Measurements from ENCODE around the gene PARP1. TPM values are rescaled to one million over a fixed set of nuclear protein-coding genes. Genes with fewer than 3 reads are reported as not detected.

The PARP1 gene
- total and polyA plus RNA-seq, 2 donors from 2014 or later: 37.9 to 71.1 TPM

GRCh38 chr1:226381226-226381998, 26.5 kb downstream of the PARP1 start:
- FAIRE-seq (no peak), DNase-seq (no peak)
- H3K9me3 ChIP-seq (ENCODE audit: control insufficient read depth in 2 of 3, insufficient read depth in 1 of 3, low read length in 3 of 3): no peaks in the 10 kb centered on the region
- no peak overlapping the region for H3K4me3 ChIP-seq (ENCODE audit: low read length in 3 of 3)
- H3K27ac ChIP-seq (ENCODE audit: low read depth in 2 of 2, low read length in 2 of 2): no peak overlapping the region
- TF ChIP-seq CTCF (IDR thresholded peaks at IDR 0.05; ENCODE audit: borderline replicate concordance, extremely low read depth, insufficient read depth): no peak
- H3K9ac ChIP-seq (ENCODE audit: low read length in 3 of 3): no peak overlapping the region
- no peaks in the 10 kb centered on the region for H3K4me1 ChIP-seq (ENCODE audit: control insufficient read depth in 2 of 3, insufficient read depth in 2 of 3, low read depth in 1 of 3, low read length in 3 of 3)
- intact Hi-C loops (cut with DNase I): no loop called here
- H3K27me3 ChIP-seq (ENCODE audit: control insufficient read depth, insufficient read depth, low read length): no peaks in the 10 kb centered on the region
- peaks cover 19 to 90% (median 63%) of the 10 kb centered on the region in 3 donors for H3K36me3 ChIP-seq (ENCODE audit: control insufficient read depth in 2 of 3, insufficient read depth in 3 of 3, low read length in 3 of 3)

- Histone ChIP-seq H3K9me3 (ENCODE audit: control insufficient read depth in 2 of 3, insufficient read depth in 1 of 3, low read length in 3 of 3) (no peaks in the 10 kb centered on the region), H3K27me3 (ENCODE audit: control insufficient read depth, insufficient read depth, low read length) (no peaks in the 10 kb centered on the region), H3K36me3 (ENCODE audit: control insufficient read depth in 2 of 3, insufficient read depth in 3 of 3, low read length in 3 of 3) (peaks cover 9 to 89% (median 58%) of the 10 kb centered on the region in 3 donors), H3K4me1 (ENCODE audit: control insufficient read depth in 2 of 3, insufficient read depth in 2 of 3, low read depth in 1 of 3, low read length in 3 of 3) (no peaks in the 10 kb centered on the region), H3K27ac (ENCODE audit: low read depth in 2 of 2, low read length in 2 of 2) (no peak overlapping the region), H3K4me3 (ENCODE audit: low read length in 3 of 3) (no peak overlapping the region), H3K9ac (ENCODE audit: low read length in 3 of 3) (no peak overlapping the region)
- no peak for FAIRE-seq
- intact Hi-C loops (cut with DNase I): no loop called here
- no peak for DNase-seq
- TF ChIP-seq CTCF (IDR thresholded peaks at IDR 0.05; ENCODE audit: borderline replicate concordance, extremely low read depth, insufficient read depth): no peak
These were observed 29.8 kb downstream of the PARP1 start for GRCh38 chr1:226378071-226378470.

GRCh38 chr1:226376300-226376699, 31.6 kb downstream of the PARP1 start:
- Histone ChIP-seq H3K9me3 (ENCODE audit: control insufficient read depth in 2 of 3, insufficient read depth in 1 of 3, low read length in 3 of 3) (no peaks in the 10 kb centered on the region), H3K27ac (ENCODE audit: low read depth in 2 of 2, low read length in 2 of 2) (no peak overlapping the region), H3K27me3 (ENCODE audit: control insufficient read depth, insufficient read depth, low read length) (no peaks in the 10 kb centered on the region), H3K4me1 (ENCODE audit: control insufficient read depth in 2 of 3, insufficient read depth in 2 of 3, low read depth in 1 of 3, low read length in 3 of 3) (no peaks in the 10 kb centered on the region), H3K4me3 (ENCODE audit: low read length in 3 of 3) (no peak overlapping the region), H3K36me3 (ENCODE audit: control insufficient read depth in 2 of 3, insufficient read depth in 3 of 3, low read length in 3 of 3) (peaks cover 10 to 80% (median 57%) of the 10 kb centered on the region in 3 donors), H3K9ac (ENCODE audit: low read length in 3 of 3) (no peak overlapping the region)
- no peak for DNase-seq
- no peak for FAIRE-seq
- TF ChIP-seq CTCF (IDR thresholded peaks at IDR 0.05; ENCODE audit: borderline replicate concordance, extremely low read depth, insufficient read depth): no peak
- intact Hi-C loops (cut with DNase I): no loop called here

Measured in kidney (tissue), 14 donors.